Upper lobe of left lung (tissue), 4 donors: Measurements from ENCODE around the gene RERE.

Experiments used
- POLR2A ChIP-seq, 4 donors: fragments of 450-650 bp; IDR thresholded peaks; one replicate each; pipeline ENCODE4 v1.5.1; 2016 to 2017; ENCODE audit warnings: antibody characterized with exemption in 4 of 4, mild to moderate bottlenecking in 2 of 4
- POLR2AphosphoS5 ChIP-seq, 2 donors: sonication (generic); formaldehyde crosslinking; IDR thresholded peaks; one replicate each; pipeline ENCODE4 v1.5.1; 2017; ENCODE audit warnings: antibody characterized with exemption in 2 of 2
- TF ChIP-seq, protein P1 (sequence below), 6 experiments: fragments of 450-650 bp in 4 of 6; fragments of 200-600 bp in 2 of 6; sonication (generic) in 2 of 6; IDR thresholded peaks; one replicate each; pipeline ENCODE4 v1.5.1; 2016 to 2019; ENCODE audit warnings: antibody characterized with exemption in 6 of 6

DNA sequence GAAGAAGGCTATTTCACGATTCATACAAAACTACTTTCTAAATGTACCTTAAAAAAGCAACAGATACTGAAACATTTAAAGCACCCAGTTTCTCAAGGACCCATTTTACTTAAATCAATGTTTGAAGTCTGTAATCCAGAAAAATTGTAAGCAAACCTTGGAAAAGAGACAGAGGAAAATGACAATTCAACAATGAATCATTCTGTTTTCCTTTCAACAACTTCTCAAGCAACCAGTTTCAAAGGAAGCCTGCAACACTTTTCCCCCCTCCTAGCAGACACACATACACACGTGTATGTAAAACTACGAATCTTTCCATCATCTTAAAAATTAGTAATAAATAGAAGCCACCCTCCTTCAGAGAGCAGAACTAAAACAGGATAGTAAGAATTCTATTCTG is 1.2 kb downstream of the RERE start:
- TF ChIP-seq, protein P1, sequence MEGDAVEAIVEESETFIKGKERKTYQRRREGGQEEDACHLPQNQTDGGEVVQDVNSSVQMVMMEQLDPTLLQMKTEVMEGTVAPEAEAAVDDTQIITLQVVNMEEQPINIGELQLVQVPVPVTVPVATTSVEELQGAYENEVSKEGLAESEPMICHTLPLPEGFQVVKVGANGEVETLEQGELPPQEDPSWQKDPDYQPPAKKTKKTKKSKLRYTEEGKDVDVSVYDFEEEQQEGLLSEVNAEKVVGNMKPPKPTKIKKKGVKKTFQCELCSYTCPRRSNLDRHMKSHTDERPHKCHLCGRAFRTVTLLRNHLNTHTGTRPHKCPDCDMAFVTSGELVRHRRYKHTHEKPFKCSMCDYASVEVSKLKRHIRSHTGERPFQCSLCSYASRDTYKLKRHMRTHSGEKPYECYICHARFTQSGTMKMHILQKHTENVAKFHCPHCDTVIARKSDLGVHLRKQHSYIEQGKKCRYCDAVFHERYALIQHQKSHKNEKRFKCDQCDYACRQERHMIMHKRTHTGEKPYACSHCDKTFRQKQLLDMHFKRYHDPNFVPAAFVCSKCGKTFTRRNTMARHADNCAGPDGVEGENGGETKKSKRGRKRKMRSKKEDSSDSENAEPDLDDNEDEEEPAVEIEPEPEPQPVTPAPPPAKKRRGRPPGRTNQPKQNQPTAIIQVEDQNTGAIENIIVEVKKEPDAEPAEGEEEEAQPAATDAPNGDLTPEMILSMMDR (IDR thresholded peaks at IDR 0.05), result no peak
- TF ChIP-seq POLR2AphosphoS5 (IDR thresholded peaks at IDR 0.05), result no peak
- TF ChIP-seq POLR2A (IDR thresholded peaks at IDR 0.05), result no peak
